CD14-positive monocyte (primary cell): ENCODE data around the gene NEIL1. TPM values are rescaled to one million over a fixed set of nuclear protein-coding genes. Genes with fewer than 3 reads are reported as not detected.

Experiments used
- DNase-seq, 3 donors: peaks; one replicate each; pipeline ENCODE4 v3.0.0-alpha.2; 2011 to 2022
- H2AFZ ChIP-seq: 2 replicates; pipeline ENCODE4 v1.6.0; 2012; ENCODE audit warnings: mild to moderate bottlenecking, low read depth, low read length, inconsistent platforms; ENCODE audit not compliant: insufficient read depth, poor library complexity, severe bottlenecking
- H3K27ac ChIP-seq, 2 donors: 1 replicate in 1 of 2; 2 replicates in 1 of 2; pipeline ENCODE4 v1.5.1; 2012 to 2013; ENCODE audit warnings: low read length in 2 of 2, control low read depth in 1 of 2, inconsistent platforms in 1 of 2, low read depth in 1 of 2, mild to moderate bottlenecking in 1 of 2
- H3K27me3 ChIP-seq, 2 donors: one replicate each; pipeline versions ENCODE4 v1.6.0 to v1.6.1; 2011 to 2013; ENCODE audit warnings: low read length in 2 of 2; ENCODE audit not compliant: control insufficient read depth in 2 of 2, insufficient read depth in 2 of 2
- H3K36me3 ChIP-seq, 2 donors: replicated peaks in 1 of 2; 1 replicate in 1 of 2; 2 replicates in 1 of 2; pipeline versions ENCODE4 v1.5.1 to v1.6.1; 2012 to 2013; ENCODE audit warnings: low read length in 2 of 2, control low read depth in 1 of 2, inconsistent platforms in 1 of 2, mild to moderate bottlenecking in 1 of 2; ENCODE audit not compliant: insufficient read depth in 2 of 2, control insufficient read depth in 1 of 2
- H3K4me1 ChIP-seq, 2 donors: 1 replicate in 1 of 2; 2 replicates in 1 of 2; pipeline versions ENCODE4 v1.5.1 to v1.6.1; 2012 to 2013; ENCODE audit warnings: low read length in 2 of 2, control low read depth in 1 of 2, inconsistent platforms in 1 of 2, mild to moderate bottlenecking in 1 of 2, moderate library complexity in 1 of 2; ENCODE audit not compliant: insufficient read depth in 2 of 2, control insufficient read depth in 1 of 2
- H3K4me2 ChIP-seq: replicated peaks from 2 replicates; pipeline ENCODE3; 2012; ENCODE audit warnings: low read length, moderate library complexity, mild to moderate bottlenecking; ENCODE audit not compliant: poor library complexity, severe bottlenecking; ENCODE audit errors: extremely low read depth
- H3K4me3 ChIP-seq, 3 experiments: fragments of 200-600 bp in 1 of 3; sonication (generic) in 1 of 3; replicated peaks in 1 of 3; 1 replicate in 2 of 3; 2 replicates in 1 of 3; pipeline ENCODE4 v1.5.1; 2011 to 2013; ENCODE audit warnings: low read length in 3 of 3, mild to moderate bottlenecking in 3 of 3, control low read depth in 2 of 3, low read depth in 2 of 3, inconsistent platforms in 1 of 3, moderate library complexity in 1 of 3
- H3K79me2 ChIP-seq: 2 replicates; pipeline ENCODE4 v1.6.0; 2012; ENCODE audit warnings: mild to moderate bottlenecking, control low read depth, inconsistent platforms, low read length, moderate library complexity; ENCODE audit not compliant: insufficient read depth
- H3K9ac ChIP-seq: 2 replicates; pipeline ENCODE4 v1.6.0; 2017; ENCODE audit warnings: low read length, mild to moderate bottlenecking; ENCODE audit not compliant: insufficient read depth, poor library complexity, severe bottlenecking
- H3K9me3 ChIP-seq, 2 donors: replicated peaks in 1 of 2; 1 replicate in 1 of 2; 2 replicates in 1 of 2; pipeline versions ENCODE4 v1.5.1 to v1.6.1; 2012 to 2013; ENCODE audit warnings: low read length in 2 of 2, control low read depth in 1 of 2; ENCODE audit not compliant: control insufficient read depth in 1 of 2, insufficient read depth in 1 of 2
- H4K20me1 ChIP-seq: 2 replicates; pipeline ENCODE4 v1.6.0; 2012; ENCODE audit warnings: mild to moderate bottlenecking, low read length, control low read depth, moderate library complexity; ENCODE audit not compliant: insufficient read depth
- H3K27ac Mint-ChIP-seq, 7 donors: one replicate each; pipeline ENCODE4 v1.8.0; 2020; ENCODE audit warnings: mild to moderate bottlenecking in 7 of 7, mixed read lengths in 7 of 7, moderate library complexity in 6 of 7, inconsistent platforms in 2 of 7
- H3K27me3 Mint-ChIP-seq, 3 donors: one replicate each; pipeline ENCODE4 v1.8.0; 2021 to 2022; ENCODE audit warnings: low read depth in 3 of 3, mild to moderate bottlenecking in 3 of 3, mixed read lengths in 3 of 3, moderate library complexity in 3 of 3, inconsistent platforms in 1 of 3
- H3K36me3 Mint-ChIP-seq, 2 donors: one replicate each; pipeline ENCODE4 v1.8.0; 2020; ENCODE audit warnings: mixed read lengths in 2 of 2, inconsistent platforms in 1 of 2, mild to moderate bottlenecking in 1 of 2
- H3K4me1 Mint-ChIP-seq: one replicate; pipeline ENCODE4 v1.8.0; 2020; ENCODE audit warnings: mild to moderate bottlenecking, mixed read lengths
- H3K4me3 Mint-ChIP-seq, 2 donors: one replicate each; pipeline ENCODE4 v1.8.0; 2020; ENCODE audit warnings: mild to moderate bottlenecking in 2 of 2, mixed read lengths in 2 of 2, moderate library complexity in 1 of 2
- H3K9me3 Mint-ChIP-seq, 7 donors: one replicate each; pipeline ENCODE4 v1.8.0; 2020 to 2022; ENCODE audit warnings: mixed read lengths in 7 of 7, mild to moderate bottlenecking in 6 of 7, moderate library complexity in 6 of 7, inconsistent platforms in 2 of 7
- CTCF ChIP-seq: fragments of 200-600 bp; IDR thresholded peaks from one replicate; pipeline ENCODE4 v1.8.0; 2022; ENCODE audit warnings: antibody characterized with exemption, mild to moderate bottlenecking
- WGBS: methylation state at CpG from one replicate; pipeline ENCODE4 v1.1.5; 2013; ENCODE audit warnings: missing lambda C conversion rate; ENCODE audit not compliant: insufficient coverage; 5-methylcytosine and 5-hydroxymethylcytosine counted together
- intact Hi-C, 2 donors: fragments of 100-400 bp; cut with micrococcal nuclease; formaldehyde crosslinking; loops; one replicate each; pipeline versions ENCODE4 v1.15.0 to v1.15.1; 2023
- polyA plus RNA-seq, 3 donors: library from polyadenylated mRNA; depleted of rRNA in 1 of 3; unstranded in 2 of 3; stranded (reverse) in 1 of 3; fragments of 300-500 nt in 2 of 3; fragments of >200 nt in 1 of 3; fragmentation: Illumina TruSeq in 2 of 3; gene quantifications; 1 replicate in 2 of 3; 2 replicates in 1 of 3; pipeline ENCODE4 v1.2.3, GENCODE V29; 2012 to 2021

The NEIL1 gene
- polyA plus RNA-seq, 3 donors: 0.52 to 6.7 (median 0.53) TPM

- Histone ChIP-seq H3K4me1 (no peaks in the 10 kb centered on the region), H3K79me2 (no peaks in the 10 kb centered on the region), H3K36me3 (peaks cover 96 to 100% of the 10 kb centered on the region in 2 donors), H3K9ac (no peak overlapping the region), H3K4me2 (no peak overlapping the region), H2AFZ (no peak overlapping the region), H3K27ac (no peak overlapping the region), H4K20me1 (peaks cover 8% of the 10 kb centered on the region), H3K9me3 (no peaks in the 10 kb centered on the region), H3K4me3 (no peak overlapping the region), H3K27me3 (no peaks in the 10 kb centered on the region)
- no peak for TF ChIP-seq CTCF
- whole genome bisulfite sequencing: 83% methylated on average over 1 of the region's 1 CpG
- Mint-ChIP-seq H3K27me3 (no peaks in the 10 kb centered on the region), H3K4me3 (no peak overlapping the region), H3K9me3 (no peaks in the 10 kb centered on the region), H3K36me3 (peaks cover 87 to 98% of the 10 kb centered on the region in 2 donors), H3K4me1 (no peaks in the 10 kb centered on the region), H3K27ac (no peak overlapping the region)
- intact Hi-C loops: no loop called here
- no peak for DNase-seq
These were observed 43.0 kb downstream of the NEIL1 start for GRCh38 chr15:75389791-75390382.

GRCh38 chr15:75397494-75397893 is 50.7 kb downstream of the NEIL1 start:
- Mint-ChIP-seq H3K36me3 (peaks cover 87 to 96% of the 10 kb centered on the region in 2 donors), H3K27ac (no peak overlapping the region), H3K27me3 (peaks cover 0 to 1% (median 0%) of the 10 kb centered on the region in 3 donors), H3K4me3 (no peak overlapping the region), H3K4me1 (no peaks in the 10 kb centered on the region), H3K9me3 (no peaks in the 10 kb centered on the region)
- DNase-seq: no peak
- Histone ChIP-seq H2AFZ (no peak overlapping the region), H3K27ac (peak overlapping the region in 1 of 2 donors; percentile 4), H3K27me3 (no peaks in the 10 kb centered on the region), H3K36me3 (peaks cover 93 to 99% of the 10 kb centered on the region in 2 donors), H3K4me1 (no peaks in the 10 kb centered on the region), H3K4me2 (no peak overlapping the region), H3K9ac (no peak overlapping the region), H3K4me3 (no peak overlapping the region), H4K20me1 (peaks cover 5% of the 10 kb centered on the region), H3K79me2 (no peaks in the 10 kb centered on the region), H3K9me3 (no peaks in the 10 kb centered on the region)
- WGBS: 100% methylated on average over 1 of the region's 2 CpGs
- no peak for TF ChIP-seq CTCF
- intact Hi-C loops: no loop called here
